SK-N-MC (cell line): ENCODE measurements around the gene KCNH6.

ENCODE experiments used
- DNase-seq: peaks from one replicate; pipeline ENCODE4 v3.0.0-alpha.2; 2011; ENCODE audit warnings: low read depth, low spot score
- H3K27ac ChIP-seq: fragments of 200-600 bp; sonication (generic); 2 replicates; pipeline ENCODE4 v1.5.1; 2016; ENCODE audit warnings: mixed run types
- H3K36me3 ChIP-seq: fragments of 200-600 bp; sonication (generic); 2 replicates; pipeline ENCODE4 v1.6.1; 2017; ENCODE audit warnings: antibody characterized with exemption, low read length, mixed read lengths; ENCODE audit not compliant: insufficient read depth
- H3K4me3 ChIP-seq: fragments of 200-600 bp; sonication (generic); 2 replicates; pipeline ENCODE4 v1.5.1; 2016
- H3K9ac ChIP-seq: fragments of 200-600 bp; sonication (generic); 2 replicates; pipeline ENCODE4 v1.8.0; 2017; ENCODE audit warnings: mixed run types, mixed read lengths; ENCODE audit not compliant: insufficient read length
- H3K9me3 ChIP-seq: fragments of 200-600 bp; sonication (generic); 2 replicates; pipeline ENCODE4 v1.6.1; 2017; ENCODE audit warnings: low read depth, mild to moderate bottlenecking, antibody characterized with exemption, low read length, moderate library complexity, mixed read lengths
- EZH2 ChIP-seq: fragments of 200-600 bp; sonication (generic); IDR thresholded peaks from one replicate; pipeline ENCODE4 v1.6.1; 2017; ENCODE audit warnings: antibody characterized with exemption
- FOXP2 ChIP-seq: optimal IDR thresholded peaks from 2 replicates; pipeline ENCODE3; 2011; ENCODE audit warnings: mild to moderate bottlenecking, moderate library complexity; ENCODE audit not compliant: insufficient read depth; ENCODE audit errors: extremely low read length, control extremely low read depth
- POLR2AphosphoS5 ChIP-seq: IDR thresholded peaks from 2 replicates; pipeline ENCODE4 v1.6.1; 2012; ENCODE audit warnings: mild to moderate bottlenecking, low read depth, low read length, borderline replicate concordance

The KCNH6 gene

DNA sequence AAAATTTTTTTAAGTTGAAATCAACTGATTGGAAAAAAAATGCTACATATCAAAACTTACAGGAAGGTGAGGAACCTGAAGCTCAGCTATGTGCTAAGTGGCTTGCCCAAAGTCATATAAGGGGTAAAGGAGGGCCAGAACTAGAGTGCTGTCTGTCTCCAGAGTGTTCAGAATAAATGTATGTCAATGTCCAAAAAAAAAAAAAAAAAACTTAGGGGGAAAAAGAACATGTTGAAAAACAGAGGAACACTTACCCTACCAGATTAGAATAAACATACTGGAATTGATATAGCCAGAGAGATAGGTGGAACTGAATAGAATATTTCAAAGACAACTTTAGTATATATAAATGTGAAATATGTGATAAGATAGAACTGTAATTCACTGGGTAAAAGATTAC is 38.7 kb downstream of the KCNH6 start:
- no peak for DNase-seq
- Histone ChIP-seq H3K36me3 (no peaks in the 10 kb centered on the region), H3K9ac (no peak overlapping the region), H3K27ac (no peak overlapping the region), H3K4me3 (no peak overlapping the region), H3K9me3 (no peaks in the 10 kb centered on the region)
- TF ChIP-seq EZH2 (no peak), FOXP2 (no peak), POLR2AphosphoS5 (no peak)

- no peaks in the 10 kb centered on the region for H3K9me3 ChIP-seq
- H3K36me3 ChIP-seq: no peaks in the 10 kb centered on the region
- no peak for DNase-seq
- H3K9ac ChIP-seq: no peak overlapping the region
- TF ChIP-seq EZH2: no peak
- TF ChIP-seq POLR2AphosphoS5: no peak
- no peak for TF ChIP-seq FOXP2
- no peak overlapping the region for H3K27ac ChIP-seq
- H3K4me3 ChIP-seq: no peak overlapping the region
Observed at GRCh38 chr17:63563339-63563738, 40.2 kb downstream of the KCNH6 start.

GRCh38 chr17:63564562-63564961 is 41.4 kb downstream of the KCNH6 start:
- no peaks in the 10 kb centered on the region for H3K36me3 ChIP-seq
- no peak overlapping the region for H3K4me3 ChIP-seq
- TF ChIP-seq POLR2AphosphoS5 (no peak), FOXP2 (no peak), EZH2 (no peak)
- no peaks in the 10 kb centered on the region for H3K9me3 ChIP-seq
- DNase-seq: no peak
- H3K27ac ChIP-seq: no peak overlapping the region
- H3K9ac ChIP-seq: no peak overlapping the region

- Histone ChIP-seq H3K9me3 (no peaks in the 10 kb centered on the region), H3K36me3 (no peaks in the 10 kb centered on the region), H3K27ac (no peak overlapping the region), H3K9ac (no peak overlapping the region), H3K4me3 (no peak overlapping the region)
- no peak for DNase-seq
- TF ChIP-seq POLR2AphosphoS5 (no peak), EZH2 (no peak), FOXP2 (no peak)
Observed at GRCh38 chr17:63567229-63567628, 44.1 kb downstream of the KCNH6 start.

GRCh38 chr17:63568563-63568962 is 45.4 kb downstream of the KCNH6 start:
- Histone ChIP-seq H3K36me3 (no peaks in the 10 kb centered on the region), H3K4me3 (no peak overlapping the region), H3K9ac (no peak overlapping the region), H3K9me3 (no peaks in the 10 kb centered on the region), H3K27ac (no peak overlapping the region)
- DNase-seq: no peak
- TF ChIP-seq EZH2: no peak
- no peak for TF ChIP-seq FOXP2
- no peak for TF ChIP-seq POLR2AphosphoS5

- Histone ChIP-seq H3K4me3 (no peak overlapping the region), H3K9me3 (no peaks in the 10 kb centered on the region), H3K36me3 (no peaks in the 10 kb centered on the region), H3K27ac (no peak overlapping the region), H3K9ac (no peak overlapping the region)
- TF ChIP-seq POLR2AphosphoS5 (no peak), FOXP2 (no peak), EZH2 (no peak)
- DNase-seq: no peak
Observed at GRCh38 chr17:63571632-63572310, 48.6 kb downstream of the KCNH6 start.

- no peaks in the 10 kb centered on the region; the same call in 1 of the 2 replicates for H3K36me3 ChIP-seq
- TF ChIP-seq EZH2: no peak
- no peak for TF ChIP-seq POLR2AphosphoS5
- TF ChIP-seq FOXP2: no peak
- DNase-seq: no peak
- H3K9me3 ChIP-seq: no peaks in the 10 kb centered on the region
- H3K4me3 ChIP-seq: no peak overlapping the region
- H3K9ac ChIP-seq: no peak overlapping the region
- H3K27ac ChIP-seq: no peak overlapping the region
Observed at GRCh38 chr17:63573634-63574033, 50.5 kb downstream of the KCNH6 start.

DNA sequence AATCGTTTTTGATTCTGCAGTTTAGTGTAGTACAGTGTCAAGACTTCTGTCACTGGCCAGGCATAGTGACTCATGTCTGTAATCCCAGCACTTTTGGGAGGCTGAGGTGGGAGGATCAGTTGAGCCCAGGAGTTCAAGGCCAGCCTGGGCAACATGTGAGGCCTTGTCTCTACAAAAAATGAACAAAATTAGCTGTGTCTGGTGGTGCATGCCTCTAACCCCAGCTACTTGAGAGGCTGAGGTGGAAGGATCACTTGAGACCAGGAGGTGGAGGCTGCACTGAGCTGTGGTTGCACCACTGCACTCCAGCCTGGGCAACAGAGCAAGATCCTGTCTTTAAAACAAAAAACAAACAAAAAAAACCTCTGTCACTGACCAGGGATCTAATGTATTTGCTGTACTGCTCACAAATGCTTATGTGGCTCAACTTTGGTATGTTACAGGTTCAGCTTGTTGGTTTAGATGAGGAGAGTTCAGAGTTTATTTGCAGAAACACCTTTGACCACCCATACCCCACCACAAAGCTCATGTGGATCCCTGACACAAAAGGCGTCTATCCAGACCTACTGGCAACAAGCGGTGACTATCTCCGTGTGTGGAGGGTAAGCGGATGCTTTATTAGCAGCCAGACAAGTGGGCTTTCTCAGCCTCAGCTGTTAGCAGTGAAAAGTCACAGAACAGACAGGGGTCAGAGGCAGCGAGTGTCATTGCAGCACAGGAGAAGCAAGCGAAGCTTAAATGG is 55.0 kb downstream of the KCNH6 start:
- no peak for TF ChIP-seq FOXP2
- no peak for TF ChIP-seq EZH2
- no peak for TF ChIP-seq POLR2AphosphoS5
- DNase-seq: no peak

GRCh38 chr17:63578769-63579111 is 55.6 kb downstream of the KCNH6 start:
- Histone ChIP-seq H3K9me3 (no peaks in the 10 kb centered on the region), H3K9ac (no peak overlapping the region), H3K36me3 (peaks cover 34% of the 10 kb centered on the region), H3K27ac (no peak overlapping the region), H3K4me3 (no peak overlapping the region)
- DNase-seq: no peak
- TF ChIP-seq FOXP2 (no peak), EZH2 (no peak), POLR2AphosphoS5 (no peak)

More for the DNA sequence above, 55.0 kb downstream of the KCNH6 start:
- Histone ChIP-seq H3K9ac (no peak overlapping the region), H3K36me3 (peaks cover 29% of the 10 kb centered on the region), H3K9me3 (no peaks in the 10 kb centered on the region), H3K27ac (no peak overlapping the region), H3K4me3 (no peak overlapping the region)
